Fibroblast of lung (primary cell): Measurements from ENCODE around the gene PRKACB. TPM values are rescaled to one million over a fixed set of nuclear protein-coding genes. Genes with fewer than 3 reads are reported as not detected.

Experiments used
- DNase-seq, 2 donors: peaks; one replicate each; pipeline versions ENCODE4 v3.0.0 to v3.0.0-alpha.2; 2010; ENCODE audit warnings: low read depth in 2 of 2
- H2AFZ ChIP-seq: 2 replicates; pipeline ENCODE4 v1.5.1; 2012; ENCODE audit warnings: low read length, control low read depth, inconsistent platforms
- H3K27ac ChIP-seq: 2 replicates; pipeline ENCODE4 v1.5.1; 2011; ENCODE audit warnings: low read length, control low read depth; ENCODE audit not compliant: insufficient read depth
- H3K27me3 ChIP-seq: 2 replicates; pipeline ENCODE4 v1.5.1; 2011; ENCODE audit warnings: mild to moderate bottlenecking, low read length; ENCODE audit not compliant: control insufficient read depth, insufficient read depth
- H3K36me3 ChIP-seq: 2 replicates; pipeline ENCODE4 v1.5.1; 2011; ENCODE audit warnings: low read length; ENCODE audit not compliant: control insufficient read depth, insufficient read depth
- H3K4me1 ChIP-seq: 2 replicates; pipeline ENCODE4 v1.5.1; 2011; ENCODE audit warnings: low read length; ENCODE audit not compliant: control insufficient read depth, insufficient read depth; ENCODE audit errors: extremely low read depth
- H3K4me2 ChIP-seq: 2 replicates; pipeline ENCODE4 v1.5.1; 2011; ENCODE audit warnings: low read length, control low read depth; ENCODE audit not compliant: insufficient read depth; ENCODE audit errors: extremely low read depth
- H3K4me3 ChIP-seq, 4 experiments: fragments of 200-600 bp in 1 of 4; sonication (generic) in 1 of 4; replicated peaks in 1 of 4; 2 replicates each; pipeline ENCODE4 v1.5.1; 2011 to 2016; ENCODE audit warnings: low read length in 4 of 4, low read depth in 3 of 4, mild to moderate bottlenecking in 3 of 4, control low read depth in 2 of 4, inconsistent platforms in 1 of 4, mixed read lengths in 1 of 4; ENCODE audit not compliant: insufficient read depth in 1 of 4; ENCODE audit errors: control extremely low read depth in 1 of 4
- H3K79me2 ChIP-seq: 2 replicates; pipeline ENCODE4 v1.5.1; 2012; ENCODE audit warnings: mild to moderate bottlenecking, low read length, inconsistent platforms; ENCODE audit not compliant: control insufficient read depth, insufficient read depth
- H3K9ac ChIP-seq: 2 replicates; pipeline ENCODE4 v1.5.1; 2011; ENCODE audit warnings: mild to moderate bottlenecking, low read length, control low read depth; ENCODE audit not compliant: insufficient read depth
- H3K9me3 ChIP-seq: 2 replicates; pipeline ENCODE4 v1.5.1; 2012; ENCODE audit warnings: low read depth, low read length; ENCODE audit not compliant: control insufficient read depth, insufficient read depth
- H4K20me1 ChIP-seq: 2 replicates; pipeline ENCODE4 v1.5.1; 2011; ENCODE audit warnings: low read length; ENCODE audit not compliant: control insufficient read depth, insufficient read depth; ENCODE audit errors: extremely low read depth
- EZH2 ChIP-seq: IDR thresholded peaks from 2 replicates; pipeline ENCODE4 v1.5.1; 2012; ENCODE audit warnings: low read length, control low read depth, mild to moderate bottlenecking; ENCODE audit errors: missing control alignments
- polyA plus RNA-seq, 2 donors: library from polyadenylated mRNA; depleted of rRNA in 1 of 2; stranded (reverse) in 1 of 2; unstranded in 1 of 2; fragments of >200 nt; gene quantifications; 2 replicates each; pipeline ENCODE4 v1.2.1, GENCODE V29; 2011 to 2012; ENCODE audit warnings: missing spikeins in 1 of 2
- total RNA-seq: library from RNA; depleted of rRNA; stranded (reverse); fragments of >200 nt; gene quantifications from 2 replicates; pipeline ENCODE4 v1.2.1, GENCODE V29; 2014
- TF ChIP-seq, protein P1 (sequence below), 2 donors: IDR thresholded peaks in 1 of 2; conservative IDR thresholded peaks in 1 of 2; 1 replicate in 1 of 2; 2 replicates in 1 of 2; pipeline ENCODE4 v1.5.1; 2011 to 2012; ENCODE audit warnings: low read length in 2 of 2, control low read depth in 1 of 2, inconsistent platforms in 1 of 2, low read depth in 1 of 2, mild to moderate bottlenecking in 1 of 2

PRKACB gene
- total and polyA plus RNA-seq, 2 donors (not counting 1 experiment from before 2014, with no cell fraction given) = 22.0 to 32.6 TPM

DNA sequence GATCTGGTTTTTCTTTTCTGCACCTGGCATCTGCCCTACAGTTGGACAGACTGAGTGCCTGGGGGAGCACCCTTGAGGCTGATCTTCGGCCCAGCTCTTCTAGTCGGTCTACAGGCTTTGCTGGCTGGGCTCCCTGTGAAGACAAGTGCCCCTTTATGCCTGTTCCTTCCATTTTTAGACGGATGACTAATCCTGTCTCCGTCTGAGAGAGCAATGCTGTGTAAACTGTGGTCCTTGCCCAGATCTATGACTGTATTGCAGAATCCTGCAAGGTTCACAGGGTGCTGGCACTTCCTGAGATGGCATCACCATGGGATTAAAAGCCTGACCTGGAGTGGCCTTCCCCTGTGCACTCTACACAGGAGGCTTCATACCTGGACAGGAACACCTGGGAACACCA, 109.8 kb downstream of the PRKACB start:
- DNase-seq = peak; percentile 94 to 98
- no peaks in the 10 kb centered on the region for H3K36me3 ChIP-seq
- no peaks in the 10 kb centered on the region for H3K79me2 ChIP-seq
- H3K4me2 ChIP-seq = no peak overlapping the region
- H3K4me1 ChIP-seq = no peaks in the 10 kb centered on the region
- H3K27ac ChIP-seq = no peak overlapping the region
- no peak overlapping the region for H3K4me3 ChIP-seq
- no peak overlapping the region for H3K9ac ChIP-seq
- TF ChIP-seq, protein P1, sequence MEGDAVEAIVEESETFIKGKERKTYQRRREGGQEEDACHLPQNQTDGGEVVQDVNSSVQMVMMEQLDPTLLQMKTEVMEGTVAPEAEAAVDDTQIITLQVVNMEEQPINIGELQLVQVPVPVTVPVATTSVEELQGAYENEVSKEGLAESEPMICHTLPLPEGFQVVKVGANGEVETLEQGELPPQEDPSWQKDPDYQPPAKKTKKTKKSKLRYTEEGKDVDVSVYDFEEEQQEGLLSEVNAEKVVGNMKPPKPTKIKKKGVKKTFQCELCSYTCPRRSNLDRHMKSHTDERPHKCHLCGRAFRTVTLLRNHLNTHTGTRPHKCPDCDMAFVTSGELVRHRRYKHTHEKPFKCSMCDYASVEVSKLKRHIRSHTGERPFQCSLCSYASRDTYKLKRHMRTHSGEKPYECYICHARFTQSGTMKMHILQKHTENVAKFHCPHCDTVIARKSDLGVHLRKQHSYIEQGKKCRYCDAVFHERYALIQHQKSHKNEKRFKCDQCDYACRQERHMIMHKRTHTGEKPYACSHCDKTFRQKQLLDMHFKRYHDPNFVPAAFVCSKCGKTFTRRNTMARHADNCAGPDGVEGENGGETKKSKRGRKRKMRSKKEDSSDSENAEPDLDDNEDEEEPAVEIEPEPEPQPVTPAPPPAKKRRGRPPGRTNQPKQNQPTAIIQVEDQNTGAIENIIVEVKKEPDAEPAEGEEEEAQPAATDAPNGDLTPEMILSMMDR (conservative IDR thresholded peaks at IDR 0.05 in 1 of 2, IDR thresholded peaks at IDR 0.05 in 1 of 2; ENCODE audit: low read depth in 1 of 2, low read length in 2 of 2) = no peak
- TF ChIP-seq EZH2 = no peak
- no peaks in the 10 kb centered on the region for H3K9me3 ChIP-seq
- no peaks in the 10 kb centered on the region for H4K20me1 ChIP-seq
- H3K27me3 ChIP-seq = no peaks in the 10 kb centered on the region
- H2AFZ ChIP-seq = no peak overlapping the region

DNA sequence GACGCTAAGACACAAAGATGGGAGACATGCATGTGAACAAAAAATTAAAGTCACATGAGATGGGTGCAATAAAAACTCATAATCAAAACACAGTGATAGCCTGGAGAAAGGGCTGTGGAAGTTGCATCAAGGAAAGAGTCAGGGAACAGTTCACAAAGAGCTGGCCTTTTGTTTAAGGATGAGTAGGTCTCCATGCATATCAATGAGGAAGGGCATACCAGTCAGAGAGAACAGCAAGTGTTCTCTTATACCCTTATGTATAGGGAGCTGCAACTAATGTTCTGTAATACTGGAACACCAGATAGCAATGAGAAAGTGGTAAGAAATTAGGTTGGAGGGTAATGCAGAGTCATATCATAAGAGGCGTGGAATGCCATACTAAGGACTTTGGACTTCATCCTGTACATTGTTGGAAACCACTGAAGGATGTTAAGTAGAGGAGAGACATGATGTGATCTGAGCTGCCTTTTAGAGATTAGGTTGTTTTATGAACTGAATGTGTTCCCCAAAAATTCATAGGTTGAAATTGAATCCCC, 110.7 kb downstream of the PRKACB start:
- Histone ChIP-seq H4K20me1 (no peaks in the 10 kb centered on the region), H3K4me3 (no peak overlapping the region), H3K79me2 (no peaks in the 10 kb centered on the region), H3K4me2 (no peak overlapping the region), H2AFZ (no peak overlapping the region), H3K36me3 (no peaks in the 10 kb centered on the region), H3K27ac (no peak overlapping the region), H3K4me1 (no peaks in the 10 kb centered on the region), H3K27me3 (no peaks in the 10 kb centered on the region), H3K9ac (no peak overlapping the region), H3K9me3 (no peaks in the 10 kb centered on the region)
- DNase-seq = no peak
- TF ChIP-seq, protein P1 (conservative IDR thresholded peaks at IDR 0.05 in 1 of 2, IDR thresholded peaks at IDR 0.05 in 1 of 2; ENCODE audit: low read depth in 1 of 2, low read length in 2 of 2) = no peak
- no peak for TF ChIP-seq EZH2

DNA sequence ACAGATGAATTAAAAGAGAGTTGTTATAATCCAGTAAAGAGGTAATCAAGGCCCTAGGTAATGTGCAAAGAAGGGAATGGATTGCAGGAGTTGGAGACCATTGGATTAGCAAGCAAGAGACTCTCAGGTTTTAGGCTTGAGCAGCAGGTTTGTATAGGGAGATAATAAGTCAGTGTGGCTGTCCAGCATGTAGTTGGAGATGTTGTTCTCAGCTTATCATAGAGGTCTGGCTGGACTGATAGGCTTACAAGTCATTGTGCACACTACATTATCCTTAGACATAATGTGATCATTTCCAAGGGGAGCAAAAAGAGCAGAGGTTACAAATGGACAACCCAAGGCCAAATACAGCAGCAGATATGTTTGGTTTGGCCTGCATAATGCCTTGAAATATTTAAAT, 111.5 kb downstream of the PRKACB start:
- Histone ChIP-seq H2AFZ (no peak overlapping the region), H3K79me2 (no peaks in the 10 kb centered on the region), H3K4me2 (no peak overlapping the region), H3K27ac (no peak overlapping the region), H4K20me1 (no peaks in the 10 kb centered on the region), H3K4me3 (no peak overlapping the region), H3K27me3 (no peaks in the 10 kb centered on the region), H3K9ac (no peak overlapping the region), H3K4me1 (no peaks in the 10 kb centered on the region), H3K36me3 (no peaks in the 10 kb centered on the region), H3K9me3 (no peaks in the 10 kb centered on the region)
- no peak for DNase-seq
- no peak for TF ChIP-seq EZH2
